ENCODE data around the gene SELENOS. TPM values are rescaled to one million over a fixed set of nuclear protein-coding genes. Genes with fewer than 3 reads are reported as not detected.

SELENOS gene
- total RNA-seq, 1 donor from 2014 or later: 48.9 TPM

GRCh38 chr15:101306341-101307047 lies 29.2 kb upstream of the SELENOS start:
- Mint-ChIP-seq H3K36me3 (ENCODE audit: low read depth, unreplicated experiment) (peaks cover 3% of the 10 kb centered on the region), H3K27ac (ENCODE audit: unreplicated experiment) (peak overlapping the region; percentile 61), H3K4me3 (ENCODE audit: unreplicated experiment) (no peak overlapping the region), H3K27me3 (ENCODE audit: unreplicated experiment) (peaks cover 8% of the 10 kb centered on the region), H3K9me3 (ENCODE audit: unreplicated experiment) (no peaks in the 10 kb centered on the region), H3K4me1 (ENCODE audit: unreplicated experiment) (no peaks in the 10 kb centered on the region)
- TF ChIP-seq, protein P1, sequence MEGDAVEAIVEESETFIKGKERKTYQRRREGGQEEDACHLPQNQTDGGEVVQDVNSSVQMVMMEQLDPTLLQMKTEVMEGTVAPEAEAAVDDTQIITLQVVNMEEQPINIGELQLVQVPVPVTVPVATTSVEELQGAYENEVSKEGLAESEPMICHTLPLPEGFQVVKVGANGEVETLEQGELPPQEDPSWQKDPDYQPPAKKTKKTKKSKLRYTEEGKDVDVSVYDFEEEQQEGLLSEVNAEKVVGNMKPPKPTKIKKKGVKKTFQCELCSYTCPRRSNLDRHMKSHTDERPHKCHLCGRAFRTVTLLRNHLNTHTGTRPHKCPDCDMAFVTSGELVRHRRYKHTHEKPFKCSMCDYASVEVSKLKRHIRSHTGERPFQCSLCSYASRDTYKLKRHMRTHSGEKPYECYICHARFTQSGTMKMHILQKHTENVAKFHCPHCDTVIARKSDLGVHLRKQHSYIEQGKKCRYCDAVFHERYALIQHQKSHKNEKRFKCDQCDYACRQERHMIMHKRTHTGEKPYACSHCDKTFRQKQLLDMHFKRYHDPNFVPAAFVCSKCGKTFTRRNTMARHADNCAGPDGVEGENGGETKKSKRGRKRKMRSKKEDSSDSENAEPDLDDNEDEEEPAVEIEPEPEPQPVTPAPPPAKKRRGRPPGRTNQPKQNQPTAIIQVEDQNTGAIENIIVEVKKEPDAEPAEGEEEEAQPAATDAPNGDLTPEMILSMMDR (IDR thresholded peaks at IDR 0.05; ENCODE audit: unreplicated experiment): no peak
- no peak for DNase-seq (ENCODE audit: low spot score)

- Mint-ChIP-seq H3K27me3 (ENCODE audit: unreplicated experiment) (peaks cover 5% of the 10 kb centered on the region), H3K4me1 (ENCODE audit: unreplicated experiment) (no peaks in the 10 kb centered on the region), H3K9me3 (ENCODE audit: unreplicated experiment) (no peaks in the 10 kb centered on the region), H3K4me3 (ENCODE audit: unreplicated experiment) (no peak overlapping the region), H3K36me3 (ENCODE audit: low read depth, unreplicated experiment) (peaks cover 3% of the 10 kb centered on the region), H3K27ac (ENCODE audit: unreplicated experiment) (no peak overlapping the region)
- no peak for DNase-seq (ENCODE audit: low spot score)
- TF ChIP-seq, protein P1 (IDR thresholded peaks at IDR 0.05; ENCODE audit: unreplicated experiment): no peak
Observed at GRCh38 chr15:101305820-101306255, 28.6 kb upstream of the SELENOS start.

DNA sequence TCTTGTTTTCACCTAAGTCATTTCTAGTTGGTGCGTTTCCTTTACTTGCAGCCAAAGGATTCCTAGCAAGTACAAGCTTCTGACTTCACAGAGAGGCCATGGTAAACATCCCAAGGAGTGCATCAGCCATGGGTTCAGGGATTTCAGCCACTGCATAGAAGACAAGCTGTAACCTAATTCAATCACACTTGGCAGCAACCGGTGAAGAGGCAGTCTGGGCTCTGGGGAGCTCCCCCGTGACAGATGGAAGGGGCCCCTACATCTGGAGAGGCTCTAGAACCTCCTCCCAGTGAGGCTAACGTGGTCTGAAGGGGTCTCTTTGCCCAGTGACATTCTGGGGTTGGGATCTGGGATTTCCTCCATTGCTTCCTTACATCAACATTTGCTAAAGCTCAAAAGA lies 26.1 kb upstream of the SELENOS start:
- TF ChIP-seq, protein P1 (IDR thresholded peaks at IDR 0.05; ENCODE audit: unreplicated experiment): no peak
- H3K36me3 Mint-ChIP-seq (ENCODE audit: low read depth, unreplicated experiment): peaks cover 3% of the 10 kb centered on the region
- H3K9me3 Mint-ChIP-seq (ENCODE audit: unreplicated experiment): no peaks in the 10 kb centered on the region
- H3K4me3 Mint-ChIP-seq (ENCODE audit: unreplicated experiment): no peak overlapping the region
- H3K27me3 Mint-ChIP-seq (ENCODE audit: unreplicated experiment): peaks cover 2% of the 10 kb centered on the region
- no peak for DNase-seq (ENCODE audit: low spot score)
- H3K4me1 Mint-ChIP-seq (ENCODE audit: unreplicated experiment): no peaks in the 10 kb centered on the region
- H3K27ac Mint-ChIP-seq (ENCODE audit: unreplicated experiment): no peak overlapping the region

DNA sequence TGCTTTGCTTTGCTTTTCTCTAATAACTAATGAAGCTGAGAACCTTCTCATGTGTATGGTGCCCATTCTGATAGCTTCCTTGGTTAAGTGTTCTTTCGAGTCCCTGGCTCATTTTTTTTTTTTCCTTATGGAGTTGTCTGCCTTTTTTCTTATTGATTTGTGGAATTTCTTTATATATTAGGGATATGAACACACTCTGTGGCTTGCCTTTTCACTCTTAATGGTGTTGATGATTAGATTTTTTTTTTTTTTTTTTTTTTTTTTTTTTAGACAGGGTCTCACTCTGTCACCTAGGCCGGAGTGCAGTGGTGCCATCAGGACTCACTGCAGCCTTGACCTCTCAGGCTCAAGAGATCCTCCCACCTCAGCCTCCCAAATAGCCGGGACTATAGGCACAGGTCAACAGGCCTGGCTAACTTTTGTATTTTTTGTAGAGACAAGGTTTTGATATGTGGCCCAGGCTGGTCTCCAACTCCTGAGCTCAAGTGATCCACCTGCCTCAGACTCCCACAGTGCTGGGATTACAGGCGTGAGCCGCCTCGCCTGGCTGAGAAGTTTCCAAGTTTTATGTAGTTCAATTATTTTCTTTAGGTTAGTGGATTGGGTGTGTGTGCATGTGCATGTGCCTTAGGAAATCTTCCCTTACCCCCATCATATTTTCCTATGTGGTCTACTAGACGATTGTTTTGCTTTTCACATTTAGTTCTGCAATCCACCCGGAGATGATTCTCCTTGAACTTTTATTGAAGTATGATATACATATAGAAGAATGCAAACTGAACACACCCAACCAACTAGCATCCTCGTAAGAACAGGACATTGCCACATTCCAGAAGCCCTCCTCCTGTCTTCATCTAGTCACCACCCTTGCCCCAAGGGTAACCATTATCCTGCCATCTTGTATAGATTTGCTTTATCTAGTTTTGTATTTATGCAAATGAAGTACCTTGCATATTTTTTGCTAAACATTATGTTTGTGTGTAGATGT lies 19.4 kb upstream of the SELENOS start:
- Mint-ChIP-seq H3K36me3 (ENCODE audit: low read depth, unreplicated experiment) (no peaks in the 10 kb centered on the region), H3K27ac (ENCODE audit: unreplicated experiment) (peak overlapping the region; percentile 30), H3K27me3 (ENCODE audit: unreplicated experiment) (peaks cover 3% of the 10 kb centered on the region), H3K9me3 (ENCODE audit: unreplicated experiment) (no peaks in the 10 kb centered on the region), H3K4me3 (ENCODE audit: unreplicated experiment) (no peak overlapping the region), H3K4me1 (ENCODE audit: unreplicated experiment) (peaks cover 15% of the 10 kb centered on the region)
- TF ChIP-seq, protein P1 (IDR thresholded peaks at IDR 0.05; ENCODE audit: unreplicated experiment): no peak
- DNase-seq (ENCODE audit: low spot score): no peak

Data from endothelial cell (in vitro differentiated cells).